Motor neuron (in vitro differentiated cells): ENCODE measurements around the gene G0S2. TPM values are rescaled to one million over a fixed set of nuclear protein-coding genes. Genes with fewer than 3 reads are reported as not detected.

Experiments used
- ATAC-seq, 8 experiments: fragments of 200-7000 bp; cut with Tn5 transposase; replicated peaks in 6 of 8; 2 replicates each; pipeline ENCODE4 v1.8.0; 2021; ENCODE audit warnings: mild to moderate bottlenecking in 8 of 8, moderate library complexity in 8 of 8
- H3K27ac ChIP-seq, 2 donors: fragments of 250-450 bp; sonication (Bioruptor Pico); 2 replicates each; pipeline ENCODE4 v1.9.0; 2021; ENCODE audit warnings: antibody characterized with exemption in 2 of 2, mild to moderate bottlenecking in 2 of 2, moderate library complexity in 1 of 2
- H3K4me1 ChIP-seq, 2 donors: fragments of 250-450 bp; sonication (Bioruptor Pico); replicated peaks in 1 of 2; 2 replicates each; pipeline ENCODE4 v1.6.1; 2021; ENCODE audit warnings: antibody characterized with exemption in 2 of 2, mild to moderate bottlenecking in 2 of 2, moderate library complexity in 1 of 2
- H3K4me3 ChIP-seq, 5 donors: fragments of 250-450 bp; sonication (Bioruptor Pico); 2 replicates each; pipeline ENCODE4 v1.9.0; 2021; ENCODE audit warnings: antibody characterized with exemption in 5 of 5, mild to moderate bottlenecking in 5 of 5, moderate library complexity in 4 of 5
- WGBS, 10 experiments: fragments of 450-650 bp; shearing (Covaris generic); methylation state at CpG; one replicate each; pipeline ENCODE4 v1.0.0; 2022; 5-methylcytosine and 5-hydroxymethylcytosine counted together
- in situ Hi-C, 9 experiments: fragments of 400-800 bp; cut with MboI; loops; one replicate each; pipeline ENCODE4 v1.15.0; 2021; ENCODE audit warnings: low sequenced_read_pairs in 9 of 9, low pct_unique_long_range_greater_than_20kb in 2 of 9; ENCODE audit not compliant: unreplicated experiment in 9 of 9
- total RNA-seq, 8 experiments: library from RNA; unstranded; fragments of 300-600 nt; gene quantifications; 2 replicates each; pipeline versions ENCODE4 v1.2.3 to v1.2.4, GENCODE V29; 2022

The G0S2 gene
- total RNA-seq, 8 experiments from 2014 or later, result 4.1 to 865 (median 21.4) TPM

DNA sequence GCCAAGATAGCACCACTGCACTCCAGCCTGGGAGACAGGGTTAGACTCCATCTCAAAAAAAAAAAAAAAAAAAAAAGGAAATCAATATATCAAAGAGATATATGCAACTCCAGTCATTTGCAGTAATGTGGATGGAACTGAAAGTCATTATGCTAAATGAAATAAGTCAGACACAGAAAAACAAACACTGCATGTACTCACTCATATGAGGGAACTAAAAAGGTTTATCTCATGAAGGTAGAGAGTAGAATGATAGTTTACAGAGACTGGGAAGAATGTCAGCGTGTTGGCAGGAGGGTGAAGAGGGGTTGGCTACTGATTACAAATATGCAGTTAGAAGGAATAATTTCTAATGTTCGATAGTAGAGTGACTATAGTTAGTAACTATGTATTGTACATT, 42.6 kb downstream of the G0S2 start:
- ATAC-seq, result peak in 2 of 8 experiments; percentile 36 to 64
- H3K4me3 ChIP-seq, result no peak overlapping the region
- H3K27ac ChIP-seq, result no peak overlapping the region
- in situ Hi-C loops, result no loop called here
- H3K4me1 ChIP-seq, result no peaks in the 10 kb centered on the region
- WGBS, 10 experiments, result 0 to 79% (median 66%) methylated on average over 1 to 2 of the region's 2 CpGs

DNA sequence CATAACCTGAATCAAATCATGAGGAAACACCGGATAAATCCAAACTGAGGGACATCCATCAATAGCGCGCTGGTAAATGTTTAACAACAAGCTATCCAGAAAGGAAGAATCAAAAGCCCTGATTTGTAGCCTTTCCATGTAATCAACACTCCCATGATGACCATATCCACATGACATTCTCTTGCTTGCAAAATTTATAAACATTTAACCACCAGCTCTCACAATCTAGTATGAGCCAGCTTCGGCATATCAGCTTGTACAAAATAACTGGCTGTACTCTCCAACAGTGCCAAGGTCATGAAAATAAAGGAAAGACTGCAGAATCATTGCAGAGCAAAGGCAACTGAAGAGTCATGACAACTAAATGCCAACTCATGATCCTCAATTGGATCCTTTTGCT, 45.1 kb downstream of the G0S2 start:
- H3K27ac ChIP-seq, result no peak overlapping the region
- H3K4me1 ChIP-seq, result no peaks in the 10 kb centered on the region
- no peak overlapping the region for H3K4me3 ChIP-seq
- 37 to 96% (median 88%) methylated on average over 3 to 4 of the region's 4 CpGs for WGBS, 10 experiments
- in situ Hi-C loops, result no loop called here
- ATAC-seq, result peak in 4 of 8 experiments; percentile 55 to 94 (median 92)

DNA sequence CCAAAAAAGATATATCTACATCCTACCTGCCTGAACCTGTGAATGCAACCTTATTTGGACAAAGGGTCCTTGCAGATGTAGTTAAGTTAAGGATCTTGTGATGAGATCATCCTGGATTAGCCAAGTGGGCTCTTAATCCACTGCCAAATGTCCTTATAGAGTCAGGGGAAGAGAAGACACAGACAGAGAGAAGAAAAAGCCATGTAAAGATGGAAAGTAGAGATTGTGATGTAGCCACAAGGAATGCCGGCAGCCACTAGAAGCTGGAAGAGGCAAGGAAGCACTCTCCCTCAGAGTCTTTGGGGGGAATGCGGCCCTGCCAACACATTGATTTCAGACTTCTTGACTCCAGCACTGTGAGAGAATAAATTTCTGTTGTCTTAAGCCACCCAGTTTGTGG, 45.6 kb downstream of the G0S2 start:
- WGBS, 10 experiments, result 79 to 100% (median 88%) methylated on average over 1 to 2 of the region's 2 CpGs; no CpG with 5 or more reads in 3 of the 10 experiments
- Histone ChIP-seq H3K27ac (no peak overlapping the region), H3K4me1 (no peaks in the 10 kb centered on the region), H3K4me3 (no peak overlapping the region)
- ATAC-seq, result peak in 1 of 8 experiments; percentile 50
- in situ Hi-C loops, result no loop called here

DNA sequence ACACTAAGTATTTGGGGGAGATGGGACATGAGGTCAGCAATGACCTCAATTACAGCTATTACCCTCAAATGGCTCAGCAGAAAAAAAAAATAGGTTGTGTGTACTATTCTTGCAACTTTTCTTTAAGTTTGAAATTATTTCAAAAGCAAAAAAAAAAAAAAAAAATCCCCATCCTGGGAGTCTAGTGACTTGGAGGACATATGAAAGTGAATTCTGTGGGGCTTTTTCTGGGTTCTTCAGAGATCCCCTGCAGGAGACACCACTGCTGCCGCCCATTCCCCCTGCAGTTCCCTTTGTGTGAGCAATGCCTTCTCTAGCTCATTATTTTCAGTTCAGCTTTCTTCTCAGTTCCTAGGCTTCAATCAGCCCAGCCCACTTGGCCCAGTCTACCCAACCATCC, 46.1 kb downstream of the G0S2 start:
- in situ Hi-C loops, result no loop called here
- Histone ChIP-seq H3K4me3 (no peak overlapping the region), H3K27ac (no peak overlapping the region), H3K4me1 (no peaks in the 10 kb centered on the region)
- WGBS, 10 experiments, result 38 to 100% (median 82%) methylated on average over 1 of the region's 1 CpG; no CpG with 5 or more reads in 3 of the 10 experiments
- no peak for ATAC-seq

DNA sequence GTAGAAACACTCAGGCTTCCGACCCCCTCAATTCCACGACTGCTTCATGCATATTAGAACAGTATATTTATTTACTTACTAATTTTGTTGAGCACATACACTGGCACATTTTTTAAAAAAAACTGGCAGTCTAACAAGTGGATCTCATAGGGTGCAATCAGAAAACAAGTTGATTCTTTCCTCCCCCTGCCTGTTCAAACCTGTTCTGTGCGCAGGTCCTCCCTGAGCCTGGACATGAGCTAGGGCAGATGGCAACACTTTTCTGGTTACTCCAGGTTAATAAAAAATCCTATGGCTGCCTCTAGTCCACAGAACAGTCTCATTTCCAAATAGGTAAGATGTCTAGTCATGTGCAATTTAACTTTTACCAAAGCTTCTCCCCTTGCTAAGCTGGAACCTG, 48.1 kb downstream of the G0S2 start:
- no peak overlapping the region for H3K27ac ChIP-seq
- H3K4me3 ChIP-seq, result no peak overlapping the region
- in situ Hi-C loops, result no loop called here
- H3K4me1 ChIP-seq, result no peaks in the 10 kb centered on the region
- 36 to 100% (median 97%) methylated on average over 1 to 3 of the region's 3 CpGs; no CpG with 5 or more reads in 2 of the 10 experiments for WGBS, 10 experiments
- no peak for ATAC-seq

DNA sequence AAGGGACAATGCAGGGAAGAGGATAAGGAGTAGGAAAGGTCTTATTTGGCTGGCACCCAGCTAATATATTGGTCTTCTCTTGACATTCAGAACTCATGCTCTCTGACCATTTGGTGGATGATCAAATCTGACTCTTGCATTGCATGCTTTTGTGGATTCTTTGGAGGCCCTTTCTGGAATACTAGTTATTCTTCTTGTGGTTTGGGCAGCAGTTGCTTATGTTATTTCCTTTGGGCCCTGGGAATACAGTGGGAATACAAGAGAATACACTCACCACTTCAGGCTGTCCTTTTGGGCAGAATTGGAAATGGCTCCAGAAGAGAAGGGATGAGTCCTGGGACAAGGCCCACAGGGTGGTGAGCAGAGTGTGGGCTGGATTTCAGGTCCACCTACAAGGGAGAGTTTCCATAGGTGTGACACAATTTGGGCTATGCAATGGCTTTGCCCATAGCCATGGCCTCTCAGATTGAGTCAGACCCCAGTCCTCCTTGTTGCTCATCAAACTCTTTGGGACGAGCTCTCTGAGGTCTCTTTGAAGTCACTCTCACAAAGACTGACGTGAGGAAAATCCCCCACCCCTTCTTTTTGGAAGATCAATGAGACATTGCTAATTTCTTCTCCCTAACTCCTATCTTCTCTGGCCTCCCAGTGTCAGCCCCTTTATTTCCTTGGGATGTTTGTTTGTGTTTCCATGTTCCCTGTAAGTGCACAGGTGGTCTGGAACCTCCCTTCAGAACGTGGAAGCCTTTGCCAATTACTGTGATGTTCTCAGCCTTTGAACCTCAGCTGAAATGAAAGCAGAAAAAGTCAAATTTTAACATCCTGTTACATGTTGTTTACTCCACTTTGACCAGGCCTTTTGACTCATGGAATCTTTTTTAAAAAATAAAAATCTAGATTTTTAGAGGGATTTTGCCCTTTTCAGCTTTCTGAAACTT, 48.8 kb downstream of the G0S2 start:
- Histone ChIP-seq H3K4me1 (no peaks in the 10 kb centered on the region), H3K4me3 (no peak overlapping the region), H3K27ac (no peak overlapping the region)
- no peak for ATAC-seq
- in situ Hi-C loops, result no loop called here
- 11 to 52% (median 36%) methylated on average over 2 to 3 of the region's 3 CpGs; no CpG with 5 or more reads in 1 of the 10 experiments for WGBS, 10 experiments

Other genes starting within 250 kb of the G0S2 start
- gene CAMK1G, start 91.7 kb upstream of the G0S2 start, total RNA-seq, result 1 to 10 TPM in 5 of 8 experiments, under 1 TPM in 1, not detected in 2; 0.21 to 7.0 (median 4.3) TPM
- 10 to 100 TPM in 1 of 8 experiments, 1 to 10 TPM in 3, under 1 TPM in 4; 0.13 to 51.2 (median 1.0) TPM for gene LAMB3, start 23.0 kb upstream of the G0S2 start, total RNA-seq
- gene HSD11B1, start 29.4 kb downstream of the G0S2 start, total RNA-seq, result 100 to 1,000 TPM in 1 of 8 experiments, 1 to 10 TPM in 1, under 1 TPM in 1, not detected in 5; 0.63 to 114 (median 2.8) TPM
- gene TRAF3IP3, start 80.6 kb downstream of the G0S2 start, total RNA-seq, result 1 to 10 TPM in 3 of 8 experiments, under 1 TPM in 5; 0.20 to 1.6 (median 0.64) TPM
- gene C1orf74, start 109.1 kb downstream of the G0S2 start, total RNA-seq, result 1 to 10 TPM; 2.2 to 6.3 (median 3.4) TPM
- under 1 TPM in 5 of 8 experiments, not detected in 3; 0.04 to 0.66 (median 0.27) TPM for gene IRF6, start 130.7 kb downstream of the G0S2 start, total RNA-seq
- 10 to 100 TPM in 3 of 8 experiments, 1 to 10 TPM in 5; 6.3 to 11.9 (median 8.7) TPM for gene UTP25, start 152.6 kb downstream of the G0S2 start, total RNA-seq